K562 (cell line): Measurements from ENCODE around the gene BRD7. TPM values are rescaled to one million over a fixed set of nuclear protein-coding genes. Genes with fewer than 3 reads are reported as not detected.
A peak's percentile ranks its signal among the peaks of the same experiment; 100 is the strongest.

Source experiments
- CREM ChIP-seq: IDR thresholded peaks from 2 replicates; pipeline ENCODE4 v1.6.1; 2014; ENCODE audit warnings: antibody characterized with exemption, low read depth
- CTBP1 ChIP-seq: fragments of 450-650 bp; IDR thresholded peaks from 2 replicates; pipeline ENCODE4 v1.6.1; 2016; ENCODE audit warnings: borderline replicate concordance
- RAD21 ChIP-seq, 2 experiments: fragments of 250-450 bp in 1 of 2; fragments of 450-650 bp in 1 of 2; sonication (Bioruptor Pico) in 1 of 2; formaldehyde crosslinking in 1 of 2; IDR thresholded peaks in 1 of 2; conservative IDR thresholded peaks in 1 of 2; 2 replicates each; pipeline versions ENCODE4 v1.4.0 to v1.8.0; 2020 to 2022; ENCODE audit warnings: mild to moderate bottlenecking in 2 of 2, moderate library complexity in 1 of 2
- RBM25 ChIP-seq: fragments of 200-400 bp; formaldehyde crosslinking; IDR thresholded peaks from 2 replicates; pipeline ENCODE4 v1.6.1; 2018; ENCODE audit warnings: low read length, low read depth, moderate library complexity; ENCODE audit not compliant: severe bottlenecking
- polyA plus RNA-seq, 8 experiments: library from polyadenylated mRNA; depleted of rRNA in 4 of 8; stranded (reverse) in 5 of 8; unstranded in 3 of 8; fragments of >200 nt; fragmentation: Nextera tagmentation in 2 of 8; fragmentation: Illumina TruSeq in 1 of 8; extraction: Ambion mirVana in 2 of 8; extraction: Trizol in 1 of 8; gene quantifications; 2 replicates each; pipeline versions ENCODE4 v1.2.1 to v1.2.3, GENCODE V29; 2011 to 2014; ENCODE audit warnings: inconsistent platforms in 1 of 8, missing spikeins in 1 of 8
- total RNA-seq, 7 experiments: library from RNA; depleted of rRNA in 6 of 7; stranded (reverse); fragments of >200 nt in 6 of 7; fragmentation: Illumina TruSeq in 2 of 7; extraction: Trizol in 2 of 7; gene quantifications; 2 replicates each; pipeline versions ENCODE4 v1.2.1 to v1.2.3, GENCODE V29; 2011 to 2021; ENCODE audit warnings: low replicate concordance in 1 of 7
- TF ChIP-seq, protein P1 (sequence below), 2 experiments: fragments of 450-650 bp; formaldehyde crosslinking in 1 of 2; IDR thresholded peaks; 2 replicates each; pipeline versions ENCODE4 v1.4.0 to v1.6.1; 2014 to 2020; ENCODE audit warnings: mild to moderate bottlenecking in 2 of 2, borderline replicate concordance in 1 of 2, low read depth in 1 of 2

Gene BRD7
- total and polyA plus RNA-seq, 9 of the 15 experiments (the other 6 are each of a cell fraction or from before 2014, with no cell fraction given) = 20.6 to 101 (median 68.7) TPM

- TF ChIP-seq, protein P1, sequence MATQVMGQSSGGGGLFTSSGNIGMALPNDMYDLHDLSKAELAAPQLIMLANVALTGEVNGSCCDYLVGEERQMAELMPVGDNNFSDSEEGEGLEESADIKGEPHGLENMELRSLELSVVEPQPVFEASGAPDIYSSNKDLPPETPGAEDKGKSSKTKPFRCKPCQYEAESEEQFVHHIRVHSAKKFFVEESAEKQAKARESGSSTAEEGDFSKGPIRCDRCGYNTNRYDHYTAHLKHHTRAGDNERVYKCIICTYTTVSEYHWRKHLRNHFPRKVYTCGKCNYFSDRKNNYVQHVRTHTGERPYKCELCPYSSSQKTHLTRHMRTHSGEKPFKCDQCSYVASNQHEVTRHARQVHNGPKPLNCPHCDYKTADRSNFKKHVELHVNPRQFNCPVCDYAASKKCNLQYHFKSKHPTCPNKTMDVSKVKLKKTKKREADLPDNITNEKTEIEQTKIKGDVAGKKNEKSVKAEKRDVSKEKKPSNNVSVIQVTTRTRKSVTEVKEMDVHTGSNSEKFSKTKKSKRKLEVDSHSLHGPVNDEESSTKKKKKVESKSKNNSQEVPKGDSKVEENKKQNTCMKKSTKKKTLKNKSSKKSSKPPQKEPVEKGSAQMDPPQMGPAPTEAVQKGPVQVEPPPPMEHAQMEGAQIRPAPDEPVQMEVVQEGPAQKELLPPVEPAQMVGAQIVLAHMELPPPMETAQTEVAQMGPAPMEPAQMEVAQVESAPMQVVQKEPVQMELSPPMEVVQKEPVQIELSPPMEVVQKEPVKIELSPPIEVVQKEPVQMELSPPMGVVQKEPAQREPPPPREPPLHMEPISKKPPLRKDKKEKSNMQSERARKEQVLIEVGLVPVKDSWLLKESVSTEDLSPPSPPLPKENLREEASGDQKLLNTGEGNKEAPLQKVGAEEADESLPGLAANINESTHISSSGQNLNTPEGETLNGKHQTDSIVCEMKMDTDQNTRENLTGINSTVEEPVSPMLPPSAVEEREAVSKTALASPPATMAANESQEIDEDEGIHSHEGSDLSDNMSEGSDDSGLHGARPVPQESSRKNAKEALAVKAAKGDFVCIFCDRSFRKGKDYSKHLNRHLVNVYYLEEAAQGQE (IDR thresholded peaks at IDR 0.05; ENCODE audit: borderline replicate concordance) = peak; percentile 43; the same call in 1 of the 2 replicates
- TF ChIP-seq, protein P1 (CRISPR knock-in tag; IDR thresholded peaks at IDR 0.05; ENCODE audit: low read depth) = no peak
- TF ChIP-seq CTBP1 (0 out of 2 replicates have a peak, but pooled peaks have one; percentile 25), RAD21 (CRISPR knock-in tag; conservative IDR thresholded peaks at IDR 0.05 in 1 of 2, IDR thresholded peaks at IDR 0.05 in 1 of 2) (peak; percentile 39 to 71; a peak in 3 of 4 replicates), RBM25 (no peak), CREM (peak; percentile 74)
These were observed 41.8 kb downstream of the BRD7 start (continued) for GRCh38 chr16:50326835-50327465.
